Measurements from ENCODE around the gene GRAP. TPM values are rescaled to one million over a fixed set of nuclear protein-coding genes. Genes with fewer than 3 reads are reported as not detected.

The GRAP gene
- total and polyA plus RNA-seq, 2 donors = 22.5 to 41.9 TPM

- H3K9me3 ChIP-seq (ENCODE audit: control insufficient read depth in 2 of 2, insufficient read depth in 1 of 2, low read length in 1 of 2) = peaks cover 0 to 14% of the 10 kb centered on the region in 2 donors
- no peak overlapping the region for H3K4me3 ChIP-seq (ENCODE audit: low read length in 2 of 2)
- no peak for DNase-seq (ENCODE audit: low read depth in 6 of 9, low spot score in 9 of 9)
- H3K4me1 ChIP-seq (ENCODE audit: control insufficient read depth in 2 of 2, insufficient read depth in 2 of 2, low read length in 2 of 2) = peaks cover 25% of the 10 kb centered on the region in 2 donors
- no peaks in the 10 kb centered on the region for H3K27me3 ChIP-seq (ENCODE audit: control insufficient read depth in 2 of 2, insufficient read depth in 1 of 2, low read length in 1 of 2)
- WGBS = 32% methylated on average over 1 of the region's 1 CpG
- H3K27ac ChIP-seq (ENCODE audit: low read depth in 1 of 2, low read length in 1 of 2) = no peak overlapping the region
- H3K36me3 ChIP-seq (ENCODE audit: control insufficient read depth in 2 of 2, insufficient read depth in 2 of 2, low read length in 1 of 2) = peaks cover 0 to 3% of the 10 kb centered on the region in 2 donors
Observed at GRCh38 chr17:18994631-18995030, 52.1 kb downstream of the GRAP start.

DNA sequence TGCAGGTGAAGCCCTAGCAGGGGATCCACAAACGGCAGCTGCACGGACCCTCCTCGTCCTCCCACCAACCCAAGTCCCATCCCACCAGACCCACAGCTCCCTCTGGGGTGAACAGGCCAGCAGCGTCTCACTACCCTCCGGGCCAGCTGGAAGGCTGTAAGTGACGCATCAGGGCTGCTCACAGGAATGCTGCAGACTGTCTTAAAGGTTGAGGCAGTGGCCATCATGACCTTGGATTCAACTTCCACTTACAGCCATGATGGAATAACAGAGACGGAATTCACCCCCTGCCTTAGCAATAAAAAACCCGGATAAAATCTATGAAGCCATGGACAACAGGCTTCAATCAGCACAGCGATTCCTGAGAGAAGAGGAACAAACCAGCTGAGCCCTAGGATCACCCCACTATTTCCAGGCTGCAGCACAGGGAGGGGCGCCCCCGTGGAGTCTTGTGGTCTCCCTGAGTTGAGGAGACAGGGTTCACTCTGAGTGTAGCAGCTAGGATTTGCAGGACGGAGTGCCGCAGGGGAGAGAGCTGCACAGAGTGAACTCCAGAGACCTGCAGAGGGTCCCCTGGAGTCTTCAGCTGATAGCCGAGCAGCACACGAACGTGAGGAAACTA, 52.7 kb downstream of the GRAP start:
- Histone ChIP-seq H3K4me3 (ENCODE audit: low read length in 2 of 2) (no peak overlapping the region), H3K9me3 (ENCODE audit: control insufficient read depth in 2 of 2, insufficient read depth in 1 of 2, low read length in 1 of 2) (peaks cover 0 to 14% of the 10 kb centered on the region in 2 donors), H3K27ac (ENCODE audit: low read depth in 1 of 2, low read length in 1 of 2) (no peak overlapping the region), H3K4me1 (ENCODE audit: control insufficient read depth in 2 of 2, insufficient read depth in 2 of 2, low read length in 2 of 2) (peaks cover 25% of the 10 kb centered on the region in 2 donors), H3K27me3 (ENCODE audit: control insufficient read depth in 2 of 2, insufficient read depth in 1 of 2, low read length in 1 of 2) (no peaks in the 10 kb centered on the region), H3K36me3 (ENCODE audit: control insufficient read depth in 2 of 2, insufficient read depth in 2 of 2, low read length in 1 of 2) (peaks cover 0 to 3% of the 10 kb centered on the region in 2 donors)
- DNase-seq (ENCODE audit: low read depth in 6 of 9, low spot score in 9 of 9) = no peak
- 91% methylated on average over 16 of the region's 16 CpGs for WGBS

DNA sequence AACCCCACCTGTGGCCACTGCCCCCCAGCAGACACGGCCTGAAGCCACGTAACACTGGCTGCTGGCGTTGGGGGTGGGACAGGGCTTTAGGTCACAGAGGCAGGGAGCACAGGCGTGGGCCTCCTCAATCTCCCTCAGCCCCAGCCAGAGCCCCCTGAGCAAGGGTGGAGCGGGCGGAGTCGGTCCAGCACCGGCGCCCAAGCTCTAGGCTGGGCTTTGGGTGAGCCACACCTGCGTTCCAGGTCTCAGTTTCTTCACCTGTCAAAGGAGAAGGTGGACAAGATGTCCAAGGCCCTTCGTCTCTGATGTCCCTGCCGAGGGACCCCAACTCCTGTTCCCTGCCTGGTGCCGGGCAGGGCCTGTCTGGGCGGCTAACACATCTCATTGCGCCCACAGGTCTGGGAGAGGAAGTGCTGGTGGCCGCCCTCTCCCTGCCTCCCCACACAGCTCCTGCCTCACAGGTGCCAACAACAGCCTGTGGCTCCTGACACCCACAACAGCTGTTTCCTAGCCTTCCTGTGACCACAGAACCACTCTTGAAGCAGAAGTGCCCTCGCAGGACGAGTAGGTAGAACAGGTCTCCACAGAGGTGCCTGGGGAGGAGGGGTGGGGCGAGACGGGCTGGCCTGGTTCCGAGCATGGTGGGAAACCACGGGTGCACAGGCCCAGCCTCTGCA, 54.2 kb downstream of the GRAP start:
- Histone ChIP-seq H3K36me3 (ENCODE audit: control insufficient read depth in 2 of 2, insufficient read depth in 2 of 2, low read length in 1 of 2) (peaks cover 0 to 10% of the 10 kb centered on the region in 2 donors), H3K27ac (ENCODE audit: low read depth in 1 of 2, low read length in 1 of 2) (no peak overlapping the region), H3K4me3 (ENCODE audit: low read length in 2 of 2) (no peak overlapping the region), H3K9me3 (ENCODE audit: control insufficient read depth in 2 of 2, insufficient read depth in 1 of 2, low read length in 1 of 2) (peaks cover 0 to 14% of the 10 kb centered on the region in 2 donors), H3K4me1 (ENCODE audit: control insufficient read depth in 2 of 2, insufficient read depth in 2 of 2, low read length in 2 of 2) (peaks cover 25% of the 10 kb centered on the region in 2 donors), H3K27me3 (ENCODE audit: control insufficient read depth in 2 of 2, insufficient read depth in 1 of 2, low read length in 1 of 2) (no peaks in the 10 kb centered on the region)
- peak in 8 of 9 donors; percentile 27 to 84 (median 56) for DNase-seq (ENCODE audit: low read depth in 6 of 9, low spot score in 9 of 9)
- WGBS = 26% methylated on average over 22 of the region's 22 CpGs

DNA sequence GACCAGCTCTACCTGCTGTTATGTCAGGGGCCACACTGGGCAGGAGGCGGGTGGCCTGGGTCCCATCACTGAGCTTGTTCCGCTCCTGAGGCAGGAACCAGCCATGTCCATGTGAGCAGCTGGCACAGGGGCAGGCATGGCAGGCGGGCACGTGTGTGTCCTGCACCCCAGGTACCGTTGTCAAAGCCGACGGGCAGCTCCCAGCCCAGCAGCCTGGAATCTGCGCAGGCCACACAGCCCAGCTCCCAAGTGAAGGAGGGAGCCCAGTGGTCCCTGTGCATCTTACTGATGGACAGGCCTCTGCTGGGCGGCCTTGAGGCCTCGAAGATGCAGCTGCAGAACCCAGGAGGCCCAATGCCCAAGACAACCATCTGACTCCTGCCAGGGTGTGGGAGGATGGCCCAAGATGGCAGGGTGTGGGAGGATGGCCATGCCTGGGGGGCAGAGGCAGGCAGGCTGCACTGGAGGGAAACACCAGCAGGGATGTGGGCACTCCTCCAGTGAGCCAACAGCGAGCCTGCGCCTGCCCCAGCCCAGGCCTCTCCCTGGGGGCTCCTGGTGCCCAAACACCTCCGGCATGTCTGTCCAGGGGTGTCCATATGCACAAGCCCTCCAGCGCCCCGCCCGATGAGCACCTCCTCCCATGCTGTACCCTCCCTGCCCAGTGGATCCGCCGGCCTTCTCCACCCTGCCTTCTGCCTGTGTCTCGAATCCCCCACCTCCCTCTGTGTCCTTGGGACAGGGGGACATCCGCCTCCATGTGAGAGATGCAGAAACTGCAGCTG, 55.0 kb downstream of the GRAP start:
- DNase-seq (ENCODE audit: low read depth in 6 of 9, low spot score in 9 of 9) = no peak
- no peak overlapping the region for H3K4me3 ChIP-seq (ENCODE audit: low read length in 2 of 2)
- peaks cover 0 to 4% of the 10 kb centered on the region in 2 donors for H3K27me3 ChIP-seq (ENCODE audit: control insufficient read depth in 2 of 2, insufficient read depth in 1 of 2, low read length in 1 of 2)
- 97% methylated on average over 20 of the region's 20 CpGs for WGBS
- H3K9me3 ChIP-seq (ENCODE audit: control insufficient read depth in 2 of 2, insufficient read depth in 1 of 2, low read length in 1 of 2) = peaks cover 0 to 9% of the 10 kb centered on the region in 2 donors
- H3K27ac ChIP-seq (ENCODE audit: low read depth in 1 of 2, low read length in 1 of 2) = no peak overlapping the region
- peaks cover 28 to 31% of the 10 kb centered on the region in 2 donors for H3K4me1 ChIP-seq (ENCODE audit: control insufficient read depth in 2 of 2, insufficient read depth in 2 of 2, low read length in 2 of 2)
- peaks cover 0 to 14% of the 10 kb centered on the region in 2 donors for H3K36me3 ChIP-seq (ENCODE audit: control insufficient read depth in 2 of 2, insufficient read depth in 2 of 2, low read length in 1 of 2)

GRCh38 chr17:18990331-18990730, 56.4 kb downstream of the GRAP start:
- Histone ChIP-seq H3K36me3 (ENCODE audit: control insufficient read depth in 2 of 2, insufficient read depth in 2 of 2, low read length in 1 of 2) (peaks cover 0 to 13% of the 10 kb centered on the region in 2 donors), H3K4me1 (ENCODE audit: control insufficient read depth in 2 of 2, insufficient read depth in 2 of 2, low read length in 2 of 2) (peaks cover 28 to 34% of the 10 kb centered on the region in 2 donors), H3K4me3 (ENCODE audit: low read length in 2 of 2) (no peak overlapping the region), H3K9me3 (ENCODE audit: control insufficient read depth in 2 of 2, insufficient read depth in 1 of 2, low read length in 1 of 2) (peaks cover 0 to 1% of the 10 kb centered on the region in 2 donors), H3K27me3 (ENCODE audit: control insufficient read depth in 2 of 2, insufficient read depth in 1 of 2, low read length in 1 of 2) (peaks cover 0 to 7% of the 10 kb centered on the region in 2 donors), H3K27ac (ENCODE audit: low read depth in 1 of 2, low read length in 1 of 2) (no peak overlapping the region)
- 96% methylated on average over 6 of the region's 6 CpGs for WGBS
- DNase-seq (ENCODE audit: low read depth in 6 of 9, low spot score in 9 of 9) = no peak

GRCh38 chr17:18988546-18989173, 58.1 kb downstream of the GRAP start:
- no peak overlapping the region for H3K27ac ChIP-seq (ENCODE audit: low read depth in 1 of 2, low read length in 1 of 2)
- WGBS = 93% methylated on average over 9 of the region's 9 CpGs
- H3K4me3 ChIP-seq (ENCODE audit: low read length in 2 of 2) = no peak overlapping the region
- peaks cover 0 to 7% of the 10 kb centered on the region in 2 donors for H3K27me3 ChIP-seq (ENCODE audit: control insufficient read depth in 2 of 2, insufficient read depth in 1 of 2, low read length in 1 of 2)
- H3K9me3 ChIP-seq (ENCODE audit: control insufficient read depth in 2 of 2, insufficient read depth in 1 of 2, low read length in 1 of 2) = no peaks in the 10 kb centered on the region
- H3K36me3 ChIP-seq (ENCODE audit: control insufficient read depth in 2 of 2, insufficient read depth in 2 of 2, low read length in 1 of 2) = peaks cover 0 to 15% of the 10 kb centered on the region in 2 donors
- peaks cover 19 to 26% of the 10 kb centered on the region in 2 donors for H3K4me1 ChIP-seq (ENCODE audit: control insufficient read depth in 2 of 2, insufficient read depth in 2 of 2, low read length in 2 of 2)
- DNase-seq (ENCODE audit: low read depth in 6 of 9, low spot score in 9 of 9) = no peak

DNA sequence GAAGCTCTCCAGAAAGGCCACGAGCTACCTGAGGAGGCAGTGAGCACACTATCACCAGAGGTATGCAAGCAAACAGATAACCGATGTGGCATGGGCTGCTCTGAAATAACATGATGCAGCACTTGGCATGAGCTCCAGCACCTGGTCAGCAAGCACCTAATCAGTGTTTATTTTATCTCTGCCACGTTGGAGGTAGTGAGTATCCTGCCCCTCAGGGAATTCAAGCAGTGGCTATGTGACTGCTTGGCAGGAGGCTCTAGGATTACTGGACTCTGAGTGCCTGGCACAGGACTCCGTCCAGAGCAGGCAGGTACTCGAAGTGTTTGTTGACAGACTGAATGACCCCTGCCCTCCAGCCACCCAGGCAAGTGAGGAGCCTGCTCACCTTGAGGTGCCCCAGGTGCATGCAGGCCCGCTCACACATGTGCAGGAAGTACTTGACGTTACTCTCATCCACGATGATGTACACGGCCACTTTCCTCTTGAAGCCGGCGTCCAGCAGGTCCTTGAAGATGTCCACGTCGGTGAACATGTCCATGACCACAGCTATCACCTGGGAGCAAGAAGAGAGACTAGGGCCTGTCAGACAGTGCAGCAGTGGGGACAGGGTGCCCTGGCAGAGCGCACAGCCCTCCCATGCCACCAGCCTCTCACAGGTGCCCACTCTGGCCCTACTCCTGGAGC, 58.8 kb downstream of the GRAP start:
- 96% methylated on average over 14 of the region's 14 CpGs for WGBS
- Histone ChIP-seq H3K36me3 (ENCODE audit: control insufficient read depth in 2 of 2, insufficient read depth in 2 of 2, low read length in 1 of 2) (peaks cover 0 to 15% of the 10 kb centered on the region in 2 donors), H3K27me3 (ENCODE audit: control insufficient read depth in 2 of 2, insufficient read depth in 1 of 2, low read length in 1 of 2) (peaks cover 0 to 7% of the 10 kb centered on the region in 2 donors), H3K4me1 (ENCODE audit: control insufficient read depth in 2 of 2, insufficient read depth in 2 of 2, low read length in 2 of 2) (peaks cover 13 to 19% of the 10 kb centered on the region in 2 donors), H3K27ac (ENCODE audit: low read depth in 1 of 2, low read length in 1 of 2) (no peak overlapping the region), H3K4me3 (ENCODE audit: low read length in 2 of 2) (no peak overlapping the region), H3K9me3 (ENCODE audit: control insufficient read depth in 2 of 2, insufficient read depth in 1 of 2, low read length in 1 of 2) (no peaks in the 10 kb centered on the region)
- no peak for DNase-seq (ENCODE audit: low read depth in 6 of 9, low spot score in 9 of 9)

- WGBS = 94% methylated on average over 9 of the region's 9 CpGs
- Histone ChIP-seq H3K27ac (ENCODE audit: low read depth in 1 of 2, low read length in 1 of 2) (no peak overlapping the region), H3K4me3 (ENCODE audit: low read length in 2 of 2) (no peak overlapping the region), H3K36me3 (ENCODE audit: control insufficient read depth in 2 of 2, insufficient read depth in 2 of 2, low read length in 1 of 2) (peaks cover 0 to 15% of the 10 kb centered on the region in 2 donors), H3K4me1 (ENCODE audit: control insufficient read depth in 2 of 2, insufficient read depth in 2 of 2, low read length in 2 of 2) (peaks cover 5 to 11% of the 10 kb centered on the region in 2 donors), H3K27me3 (ENCODE audit: control insufficient read depth in 2 of 2, insufficient read depth in 1 of 2, low read length in 1 of 2) (peaks cover 0 to 7% of the 10 kb centered on the region in 2 donors), H3K9me3 (ENCODE audit: control insufficient read depth in 2 of 2, insufficient read depth in 1 of 2, low read length in 1 of 2) (no peaks in the 10 kb centered on the region)
- no peak for DNase-seq (ENCODE audit: low read depth in 6 of 9, low spot score in 9 of 9)
Observed at GRCh38 chr17:18987230-18987610, 59.5 kb downstream of the GRAP start.

Measured in thymus (tissue), 11 donors.